A549 (cell line): ENCODE data around the gene DAGLA. TPM values are rescaled to one million over a fixed set of nuclear protein-coding genes. Genes with fewer than 3 reads are reported as not detected.

Source experiments
- ATAC-seq, 2 experiments: fragments of 200-7000 bp in 1 of 2; fragments of >200 bp in 1 of 2; cut with Nextera tagmentation in 1 of 2; cut with Tn5 transposase in 1 of 2; 3 replicates each; pipeline versions ENCODE4 v1.8.0 to v1.9.1; 2018 to 2020; ENCODE audit warnings: mild to moderate bottlenecking in 1 of 2, moderate library complexity in 1 of 2
- CTCF ChIA-PET: fragments of 300-600 bp; sonication (Branson Sonifier 250); formaldehyde crosslinking; extraction: SDS; loops from one replicate; lab custom pipeline; 2021; ENCODE audit warnings: antibody characterized with exemption, inconsistent platforms; lab: Yijun Ruan, JAX
- POLR2A ChIA-PET: fragments of 350-600 bp; formaldehyde crosslinking; extraction: SDS; loops from one replicate; lab custom pipeline; 2021; ENCODE audit warnings: antibody characterized with exemption, inconsistent platforms; lab: Yijun Ruan, JAX
- DNase-seq, 2 experiments: peaks; one replicate each; pipeline versions ENCODE4 v3.0.0 to v3.0.0-alpha.2; 2011 to 2016; ENCODE audit warnings: low read depth in 1 of 2, low spot score in 1 of 2
- FAIRE-seq: peaks from 2 replicates; lab custom pipeline; 2011; peaks lifted over from hg19 to GRCh38; lab: Jason Lieb, UNC
- H3K27ac ChIP-seq, 2 experiments: fragments of >200 bp; sonication (Bioruptor Twin); formaldehyde crosslinking; 3 replicates each; pipeline ENCODE4 v1.5.1; 2016 to 2017
- H3K4me1 ChIP-seq: fragments of >200 bp; sonication (Bioruptor Twin); formaldehyde crosslinking; 3 replicates; pipeline ENCODE4 v1.6.1; 2016
- H3K4me2 ChIP-seq: fragments of >200 bp; sonication (Bioruptor Twin); formaldehyde crosslinking; 3 replicates; pipeline ENCODE4 v1.6.1; 2016
- H3K4me3 ChIP-seq: fragments of >200 bp; sonication (Bioruptor Twin); formaldehyde crosslinking; 3 replicates; pipeline ENCODE4 v1.5.1; 2016
- H3K9me3 ChIP-seq: fragments of >200 bp; sonication (Bioruptor Twin); formaldehyde crosslinking; 3 replicates; pipeline ENCODE4 v1.6.1; 2016
- BCL3 ChIP-seq: fragments of >200 bp; sonication (Bioruptor Twin); formaldehyde crosslinking; IDR thresholded peaks from 3 replicates; pipeline ENCODE4 v1.6.1; 2016
- CBX2 ChIP-seq: fragments of 200-600 bp; sonication (generic); IDR thresholded peaks from 2 replicates; pipeline ENCODE4 v1.6.1; 2016; ENCODE audit warnings: low read depth, mild to moderate bottlenecking, borderline replicate concordance
- CEBPB ChIP-seq, 2 experiments: fragments of >200 bp in 1 of 2; sonication (Bioruptor Twin) in 1 of 2; formaldehyde crosslinking in 1 of 2; IDR thresholded peaks; 2 replicates each; pipeline ENCODE4 v1.6.1; 2012 to 2016
- CTCF ChIP-seq: fragments of >200 bp; sonication (Bioruptor Twin); formaldehyde crosslinking; IDR thresholded peaks from 3 replicates; pipeline ENCODE4 v1.5.1; 2016
- E2F6 ChIP-seq: IDR thresholded peaks from 2 replicates; pipeline ENCODE4 v1.6.1; 2012; ENCODE audit warnings: low read depth, borderline replicate concordance
- ESRRA ChIP-seq: fragments of 150-350 bp; IDR thresholded peaks from 2 replicates; pipeline ENCODE4 v1.6.1; 2014; ENCODE audit warnings: mild to moderate bottlenecking, low read length, borderline replicate concordance
- FOXS1 ChIP-seq: fragments of 250-450 bp; sonication (Bioruptor Pico); IDR thresholded peaks from 2 replicates; pipeline ENCODE4 v1.5.0; 2020; ENCODE audit warnings: mild to moderate bottlenecking, moderate library complexity
- GATA3 ChIP-seq: IDR thresholded peaks from 2 replicates; pipeline ENCODE4 v1.6.1; 2012; ENCODE audit warnings: borderline replicate concordance
- HEYL ChIP-seq: fragments of 250-450 bp; sonication (Bioruptor Pico); IDR thresholded peaks from 2 replicates; pipeline ENCODE4 v1.8.0; 2021; ENCODE audit warnings: mild to moderate bottlenecking, moderate library complexity
- HMGXB4 ChIP-seq: fragments of 250-450 bp; sonication (Bioruptor Pico); IDR thresholded peaks from 2 replicates; pipeline ENCODE4 v1.5.0; 2021; ENCODE audit warnings: mild to moderate bottlenecking, moderate library complexity, borderline replicate concordance
- HOXB13 ChIP-seq: fragments of 250-450 bp; sonication (Bioruptor Pico); IDR thresholded peaks from 2 replicates; pipeline ENCODE4 v1.5.0; 2020; ENCODE audit warnings: low read depth, mild to moderate bottlenecking, moderate library complexity
- HOXB5 ChIP-seq: fragments of 250-450 bp; sonication (Bioruptor Pico); IDR thresholded peaks from 2 replicates; pipeline ENCODE4 v1.5.0; 2020; ENCODE audit warnings: mild to moderate bottlenecking, moderate library complexity
- JUN ChIP-seq, 2 experiments: fragments of >200 bp; sonication (Bioruptor Twin); formaldehyde crosslinking; IDR thresholded peaks; 2 replicates in 1 of 2; 3 replicates in 1 of 2; pipeline ENCODE4 v1.6.1; 2016 to 2017
- KDM5A ChIP-seq: fragments of 200-600 bp; sonication (generic); IDR thresholded peaks from 2 replicates; pipeline ENCODE4 v1.6.1; 2016; ENCODE audit warnings: antibody characterized with exemption, mild to moderate bottlenecking
- MAFK ChIP-seq: fragments of 450-650 bp; IDR thresholded peaks from 2 replicates; pipeline ENCODE4 v1.6.1; 2014; ENCODE audit not compliant: partially characterized antibody
- MAX ChIP-seq: IDR thresholded peaks from 2 replicates; pipeline ENCODE4 v1.6.1; 2012
- NPAS2 ChIP-seq: fragments of 250-450 bp; sonication (Bioruptor Pico); IDR thresholded peaks from 2 replicates; pipeline ENCODE4 v1.8.0; 2022; ENCODE audit warnings: mild to moderate bottlenecking, moderate library complexity, borderline replicate concordance
- POLR2A ChIP-seq: IDR thresholded peaks from 2 replicates; pipeline ENCODE4 v1.6.1; 2012; ENCODE audit warnings: mild to moderate bottlenecking, low read length
- RCOR1 ChIP-seq: fragments of 150-350 bp; IDR thresholded peaks from 2 replicates; pipeline ENCODE4 v1.6.1; 2014; ENCODE audit warnings: antibody characterized with exemption, low read length, low read depth
- REST ChIP-seq: fragments of 200-600 bp; sonication (generic); IDR thresholded peaks from 2 replicates; pipeline ENCODE4 v1.6.1; 2016; ENCODE audit warnings: antibody characterized with exemption, mild to moderate bottlenecking, moderate library complexity
- SREBF2 ChIP-seq: fragments of 450-650 bp; IDR thresholded peaks from 2 replicates; pipeline ENCODE4 v1.6.1; 2014; ENCODE audit warnings: mild to moderate bottlenecking, moderate library complexity
- USF2 ChIP-seq: fragments of 450-650 bp; IDR thresholded peaks from 2 replicates; pipeline ENCODE4 v1.6.1; 2014; ENCODE audit warnings: antibody characterized with exemption
- ZC3H11A ChIP-seq: fragments of 450-650 bp; IDR thresholded peaks from 2 replicates; pipeline ENCODE4 v1.6.1; 2014; ENCODE audit warnings: antibody characterized with exemption, mild to moderate bottlenecking
- WGBS: methylation state at CpG from one replicate; pipeline ENCODE4 v1.1.6; 2017; ENCODE audit errors: missing lambda C conversion rate; 5-methylcytosine and 5-hydroxymethylcytosine counted together
- polyA plus RNA-seq, 4 experiments: library from polyadenylated mRNA; depleted of rRNA in 3 of 4; stranded (reverse); fragments of >200 nt; fragmentation: RNase III in 1 of 4; extraction: RNeasy Plus Mini Kit Qiagen cat#74134 plus additional on column Dnase treatment in 1 of 4; gene quantifications; 2 replicates in 3 of 4; 3 replicates in 1 of 4; pipeline ENCODE4 v1.2.3, GENCODE V29; 2011 to 2017

DAGLA gene
- polyA plus RNA-seq, 2 of the 4 experiments (the other 2 are of a cell fraction), result 0.93 to 2.5 TPM

- peak overlapping the region in 1 of 2 experiments; percentile 36; a peak in 2 of 6 replicates for H3K27ac ChIP-seq
- H3K9me3 ChIP-seq, result no peaks in the 10 kb centered on the region
- FAIRE-seq, result no peak
- H3K4me1 ChIP-seq, result peaks cover 6% of the 10 kb centered on the region; the same call in 2 of the 3 replicates
- TF ChIP-seq GATA3 (no peak), CTCF (no peak), FOXS1 (CRISPR knock-in tag) (no peak), KDM5A (no peak), CEBPB (IDR thresholded peaks at IDR 0.05) (no peak), RCOR1 (no peak), POLR2A (no peak), SREBF2 (no peak), NPAS2 (CRISPR knock-in tag) (no peak), CBX2 (no peak), BCL3 (no peak)
- no peak overlapping the region for H3K4me3 ChIP-seq
- ChIA-PET POLR2A (no interaction called here), CTCF (interaction anchor here (0.5 to 5.4 kb wide), 14 partner anchors 8 to 561 kb away, joined by 3 to 71 read pairs (median 4); partner anchors contain the start of genes FEN1 and MYRF)
- no peak overlapping the region for H3K4me2 ChIP-seq
- no peak for ATAC-seq
- WGBS, result 91% methylated on average over 9 of the region's 9 CpGs
- DNase-seq, result no peak
These were observed 100.5 kb downstream of the DAGLA start for GRCh38 chr11:61780581-61781162.

- no peak for FAIRE-seq
- DNase-seq, result no peak
- Histone ChIP-seq H3K4me3 (no peak overlapping the region), H3K9me3 (no peaks in the 10 kb centered on the region), H3K4me1 (no peaks in the 10 kb centered on the region), H3K27ac (no peak overlapping the region), H3K4me2 (no peak overlapping the region)
- POLR2A ChIA-PET, result interaction anchor here (1.9 kb wide), 1 partner anchor 10 kb away, joined by 7 read pairs; the partner anchor contains the start of genes FEN1 and TMEM258
- no peak for ATAC-seq
- CTCF ChIA-PET, result interaction anchor here (1.5 to 5.4 kb wide), 4 partner anchors 14 to 32 kb away, joined by 5 to 71 read pairs (median 12); partner anchors contain the start of gene MYRF
- WGBS, result 88% methylated on average over 1 of the region's 5 CpGs
- TF ChIP-seq BCL3 (no peak), E2F6 (no peak), ESRRA (no peak), MAX (no peak), MAFK (no peak), HOXB13 (CRISPR knock-in tag) (no peak), ZC3H11A (no peak), REST (no peak), CBX2 (no peak), JUN (IDR thresholded peaks at IDR 0.05) (no peak), USF2 (no peak), HOXB5 (CRISPR knock-in tag) (no peak), HEYL (no peak), HMGXB4 (CRISPR knock-in tag) (no peak)
These were observed 101.4 kb downstream of the DAGLA start for GRCh38 chr11:61781585-61781984.
